Measurements from ENCODE around the gene IL17F.

GRCh38 chr6:52251113-52251512 lies 6.8 kb upstream of the IL17F start:
- TF ChIP-seq CTCF (conservative IDR thresholded peaks at IDR 0.05; ENCODE audit: low read depth, low read length) = no peak
- TF ChIP-seq EZH2 (IDR thresholded peaks at IDR 0.05; ENCODE audit: low read length, unreplicated experiment) = no peak
- no peak for TF ChIP-seq EZH2phosphoT487 (IDR thresholded peaks at IDR 0.05; ENCODE audit: borderline replicate concordance, low read length)
